ENCODE measurements around the gene MDM4.

- TF ChIP-seq EZH2phosphoT487 (IDR thresholded peaks at IDR 0.05; ENCODE audit: borderline replicate concordance, low read depth, low read length): no peak
- TF ChIP-seq CTCF (conservative IDR thresholded peaks at IDR 0.05; ENCODE audit: low read length): no peak
Measured at GRCh38 chr1:204498981-204499380, 17.2 kb upstream of the MDM4 start.

Data from OCI-LY7 (cell line).